Measurements from ENCODE around the gene EFNA4.

EFNA4 gene

DNA sequence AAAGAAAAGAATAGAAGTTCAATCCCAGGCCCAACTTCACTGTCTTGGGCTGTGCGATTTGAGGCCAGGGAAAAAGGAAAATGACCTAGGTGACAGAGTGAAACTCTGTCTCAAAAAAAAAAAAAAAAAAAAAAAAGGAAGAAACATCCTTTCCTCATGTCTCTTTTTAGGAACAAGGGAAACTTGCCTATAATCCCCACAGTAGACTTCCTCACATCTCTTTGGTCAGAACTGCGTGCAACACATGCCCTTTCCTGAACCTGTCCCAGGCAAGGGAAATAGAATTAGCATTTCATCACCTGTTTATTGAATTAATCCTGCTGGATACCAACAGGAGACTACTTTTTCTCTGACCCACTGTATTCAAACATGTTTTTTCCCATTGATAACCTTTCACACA lies 27.6 kb upstream of the EFNA4 start:
- TF ChIP-seq, protein P1, sequence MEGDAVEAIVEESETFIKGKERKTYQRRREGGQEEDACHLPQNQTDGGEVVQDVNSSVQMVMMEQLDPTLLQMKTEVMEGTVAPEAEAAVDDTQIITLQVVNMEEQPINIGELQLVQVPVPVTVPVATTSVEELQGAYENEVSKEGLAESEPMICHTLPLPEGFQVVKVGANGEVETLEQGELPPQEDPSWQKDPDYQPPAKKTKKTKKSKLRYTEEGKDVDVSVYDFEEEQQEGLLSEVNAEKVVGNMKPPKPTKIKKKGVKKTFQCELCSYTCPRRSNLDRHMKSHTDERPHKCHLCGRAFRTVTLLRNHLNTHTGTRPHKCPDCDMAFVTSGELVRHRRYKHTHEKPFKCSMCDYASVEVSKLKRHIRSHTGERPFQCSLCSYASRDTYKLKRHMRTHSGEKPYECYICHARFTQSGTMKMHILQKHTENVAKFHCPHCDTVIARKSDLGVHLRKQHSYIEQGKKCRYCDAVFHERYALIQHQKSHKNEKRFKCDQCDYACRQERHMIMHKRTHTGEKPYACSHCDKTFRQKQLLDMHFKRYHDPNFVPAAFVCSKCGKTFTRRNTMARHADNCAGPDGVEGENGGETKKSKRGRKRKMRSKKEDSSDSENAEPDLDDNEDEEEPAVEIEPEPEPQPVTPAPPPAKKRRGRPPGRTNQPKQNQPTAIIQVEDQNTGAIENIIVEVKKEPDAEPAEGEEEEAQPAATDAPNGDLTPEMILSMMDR (IDR thresholded peaks at IDR 0.05), result no peak

DNA sequence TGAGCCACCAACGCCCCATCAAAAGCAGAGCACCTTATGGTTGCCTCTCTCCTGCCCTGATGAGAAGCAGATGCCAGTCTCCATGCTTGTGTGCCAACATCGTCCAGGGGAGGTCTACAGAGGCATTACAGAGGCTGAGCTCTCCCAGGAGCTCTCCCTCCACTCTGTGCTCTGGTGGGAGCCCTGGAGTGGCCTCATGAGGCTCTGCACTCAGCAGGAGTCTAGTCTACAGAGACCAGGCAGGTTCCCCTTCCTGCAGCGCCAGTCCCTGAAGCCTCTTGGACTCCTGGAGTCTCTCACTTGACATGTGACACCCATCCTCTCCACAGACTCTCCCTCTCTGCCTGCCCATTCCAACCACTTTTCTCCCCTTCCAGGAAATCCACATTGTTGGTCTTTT lies 26.5 kb upstream of the EFNA4 start:
- TF ChIP-seq, protein P1 (IDR thresholded peaks at IDR 0.05), result no peak

DNA sequence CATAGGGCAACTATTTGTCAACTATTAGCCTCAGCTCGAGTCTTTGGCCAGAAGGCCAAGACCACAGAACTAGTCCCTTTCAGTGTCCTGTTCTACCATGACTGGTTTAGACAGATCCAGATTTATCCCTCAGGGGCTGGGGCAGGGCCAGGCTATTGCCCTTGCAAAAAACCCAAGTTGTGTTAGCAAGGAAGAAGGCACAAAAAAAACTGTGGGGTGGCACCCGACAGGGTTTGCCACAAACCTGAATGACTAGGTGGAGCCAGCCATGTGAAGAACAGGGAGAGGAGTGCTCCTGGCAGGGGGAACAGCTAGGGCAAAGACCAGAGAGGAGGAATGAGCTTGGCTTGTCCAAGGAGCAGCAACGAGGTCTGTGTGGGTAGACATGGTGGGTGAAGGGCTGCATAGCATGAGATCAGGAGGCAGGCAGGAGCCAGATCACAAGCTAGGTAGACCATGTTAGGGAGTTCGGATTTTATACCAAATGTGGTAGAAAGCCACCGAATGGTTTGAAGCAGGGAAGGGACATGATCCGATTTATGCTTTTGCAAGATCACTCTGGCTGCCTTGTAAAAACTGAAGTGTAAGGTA lies 25.6 kb upstream of the EFNA4 start:
- TF ChIP-seq, protein P1 (IDR thresholded peaks at IDR 0.05), result no peak

DNA sequence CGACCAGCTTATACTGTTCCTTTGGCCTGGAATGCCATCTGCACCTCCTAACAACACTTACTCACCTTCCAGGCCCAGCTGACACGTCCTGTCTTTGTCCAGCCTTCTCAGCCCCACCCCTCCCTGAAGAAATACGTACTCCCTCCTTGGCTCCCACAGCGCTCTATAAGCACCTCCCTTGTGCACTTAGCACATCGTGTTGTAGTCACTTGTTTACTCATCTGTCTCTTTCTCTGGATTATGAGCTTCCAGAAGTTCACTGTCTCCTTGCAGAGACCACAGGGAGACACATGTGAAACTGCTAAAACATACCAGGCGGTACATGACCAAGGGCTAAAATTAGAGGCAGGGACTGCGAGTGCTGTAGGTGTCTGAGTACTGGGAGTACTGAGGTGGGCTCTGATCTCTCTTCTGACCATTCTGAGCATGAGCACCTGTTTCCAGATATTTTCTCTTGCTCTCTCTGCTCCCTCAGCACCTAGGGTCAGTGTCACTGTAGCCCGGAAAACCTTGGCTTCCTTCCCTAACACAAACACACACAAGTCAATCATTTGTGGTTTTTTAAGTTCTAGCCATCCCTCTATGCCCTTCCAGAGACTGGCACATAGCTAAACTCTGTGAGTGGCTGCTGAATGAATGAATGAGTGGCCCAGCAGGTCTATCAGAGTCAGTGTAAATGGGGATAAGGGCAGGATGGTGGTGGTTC lies 24.8 kb upstream of the EFNA4 start:
- TF ChIP-seq, protein P1 (IDR thresholded peaks at IDR 0.05), result no peak

DNA sequence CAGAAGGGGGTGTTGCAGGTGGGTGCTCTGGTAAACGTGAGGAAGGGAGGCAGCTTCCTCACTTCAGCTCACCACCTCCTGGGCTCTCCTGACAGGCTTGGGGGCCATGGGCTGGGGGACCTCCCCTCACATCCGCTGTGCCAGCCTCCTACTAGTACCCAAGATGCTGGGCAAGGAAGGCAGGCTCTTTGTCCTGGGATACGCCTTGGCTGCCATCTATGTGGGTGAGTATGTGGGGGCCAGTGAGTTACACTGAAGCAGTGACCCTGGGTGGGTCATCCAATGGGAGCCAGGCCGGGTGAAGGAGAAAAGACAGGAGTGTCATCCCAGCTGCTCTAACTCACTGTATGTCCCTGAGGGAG lies 24.3 kb upstream of the EFNA4 start:
- TF ChIP-seq, protein P1 (IDR thresholded peaks at IDR 0.05), result no peak

GRCh38 chr1:155040358-155041093 lies 23.0 kb upstream of the EFNA4 start:
- TF ChIP-seq, protein P1 (IDR thresholded peaks at IDR 0.05), result no peak

DNA sequence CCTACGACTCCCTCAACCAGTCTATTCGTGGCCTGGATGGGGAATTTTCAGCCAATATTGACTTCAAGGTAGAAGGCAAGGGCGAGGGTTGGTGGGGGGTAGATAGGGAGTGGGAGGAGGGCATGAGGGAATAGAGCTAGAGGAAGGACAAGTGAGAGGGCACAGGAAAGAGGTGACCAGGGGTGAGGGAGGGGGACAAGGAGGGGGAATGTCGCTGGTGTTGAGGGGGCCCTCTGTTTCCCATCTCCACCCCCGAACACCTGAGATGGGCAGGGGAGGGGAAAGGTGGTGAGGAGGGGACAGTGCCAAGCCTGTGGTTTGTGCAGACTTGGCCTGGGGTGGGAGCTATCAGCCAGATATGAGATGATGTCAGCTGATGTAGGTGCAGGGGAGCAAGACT lies 20.8 kb upstream of the EFNA4 start:
- TF ChIP-seq, protein P1 (IDR thresholded peaks at IDR 0.05), result no peak

Measured in LNCAP (cell line).